Mesenchymal stem cell (in vitro differentiated cells and primary cell): Measurements from ENCODE around the gene PSMB8.
A peak's percentile ranks its signal among the peaks of the same experiment; 100 is the strongest.

Source experiments
- DNase-seq: peaks from one replicate; pipeline ENCODE4 v3.0.0-alpha.2; 2013
- H2AFZ ChIP-seq: one replicate; pipeline ENCODE4 v1.6.1; 2013; ENCODE audit warnings: low read depth, mild to moderate bottlenecking, control low read depth, inconsistent platforms, low read length, moderate library complexity
- H2AK5ac ChIP-seq: 2 replicates; pipeline ENCODE4 v1.6.1; 2013; ENCODE audit warnings: low read length, moderate library complexity, mild to moderate bottlenecking, inconsistent platforms; ENCODE audit not compliant: severe bottlenecking
- H2BK120ac ChIP-seq: one replicate; pipeline ENCODE4 v1.6.1; 2013; ENCODE audit warnings: low read depth, mild to moderate bottlenecking, inconsistent platforms, low read length, moderate library complexity
- H2BK12ac ChIP-seq, 2 experiments: one replicate each; pipeline ENCODE4 v1.6.1; 2013; ENCODE audit warnings: inconsistent platforms in 2 of 2, low read length in 2 of 2, mild to moderate bottlenecking in 2 of 2, moderate library complexity in 2 of 2, control low read depth in 1 of 2
- H2BK15ac ChIP-seq: one replicate; pipeline ENCODE4 v1.6.1; 2013; ENCODE audit warnings: mild to moderate bottlenecking, low read depth, inconsistent platforms; ENCODE audit not compliant: poor library complexity, severe bottlenecking
- H2BK5ac ChIP-seq: 2 replicates; pipeline ENCODE4 v1.6.1; 2013; ENCODE audit warnings: low read depth, mild to moderate bottlenecking, low read length, control low read depth, inconsistent platforms; ENCODE audit not compliant: poor library complexity, severe bottlenecking
- H3K14ac ChIP-seq, 2 experiments: one replicate each; pipeline ENCODE4 v1.6.1; 2013; ENCODE audit warnings: inconsistent platforms in 2 of 2, low read length in 2 of 2, control low read depth in 1 of 2, mild to moderate bottlenecking in 1 of 2, moderate library complexity in 1 of 2
- H3K18ac ChIP-seq, 2 experiments: one replicate each; pipeline ENCODE4 v1.6.1; 2013; ENCODE audit warnings: inconsistent platforms in 2 of 2, low read length in 2 of 2, control low read depth in 1 of 2, low read depth in 1 of 2, mild to moderate bottlenecking in 1 of 2
- H3K23ac ChIP-seq, 2 experiments: one replicate each; pipeline ENCODE4 v1.6.1; 2013; ENCODE audit warnings: inconsistent platforms in 2 of 2, low read length in 2 of 2, mild to moderate bottlenecking in 2 of 2, moderate library complexity in 2 of 2, control low read depth in 1 of 2
- H3K27ac ChIP-seq: 2 replicates; pipeline ENCODE4 v1.5.1; 2013; ENCODE audit warnings: mild to moderate bottlenecking, moderate library complexity, low read length, control low read depth, inconsistent platforms; ENCODE audit not compliant: poor library complexity, severe bottlenecking
- H3K27me3 ChIP-seq, 2 experiments: 2 replicates each; pipeline versions ENCODE4 v1.6.1 to v1.7.0; 2013; ENCODE audit warnings: low read length in 2 of 2, mild to moderate bottlenecking in 2 of 2, moderate library complexity in 2 of 2, control low read depth in 1 of 2, inconsistent platforms in 1 of 2; ENCODE audit not compliant: control insufficient read depth in 1 of 2, insufficient read depth in 1 of 2
- H3K36me3 ChIP-seq, 2 experiments: 2 replicates each; pipeline versions ENCODE4 v1.6.1 to v1.7.0; 2013; ENCODE audit warnings: low read length in 2 of 2, control low read depth in 1 of 2, inconsistent platforms in 1 of 2, low read depth in 1 of 2, mild to moderate bottlenecking in 1 of 2; ENCODE audit not compliant: insufficient read depth in 2 of 2, control insufficient read depth in 1 of 2
- H3K4ac ChIP-seq, 2 experiments: one replicate each; pipeline ENCODE4 v1.6.1; 2013; ENCODE audit warnings: inconsistent platforms in 2 of 2, low read length in 2 of 2, mild to moderate bottlenecking in 2 of 2, moderate library complexity in 2 of 2, control low read depth in 1 of 2, low read depth in 1 of 2
- H3K4me1 ChIP-seq: 2 replicates; pipeline ENCODE4 v1.6.1; 2013; ENCODE audit warnings: low read depth, low read length, control low read depth; ENCODE audit not compliant: control insufficient read depth, insufficient read depth
- H3K4me2 ChIP-seq: 2 replicates; pipeline ENCODE4 v1.6.1; 2013; ENCODE audit warnings: low read length, mild to moderate bottlenecking, inconsistent platforms; ENCODE audit not compliant: poor library complexity, severe bottlenecking
- H3K4me3 ChIP-seq, 2 experiments: 2 replicates each; pipeline versions ENCODE4 v1.5.1 to v1.7.0; 2013; ENCODE audit warnings: low read length in 2 of 2, mild to moderate bottlenecking in 2 of 2, control low read depth in 1 of 2, low read depth in 1 of 2; ENCODE audit not compliant: insufficient read depth in 1 of 2
- H3K79me1 ChIP-seq: replicated peaks from 2 replicates; pipeline ENCODE4 v1.6.1; 2013; ENCODE audit warnings: mild to moderate bottlenecking, control low read depth, low read length, inconsistent platforms; ENCODE audit not compliant: poor library complexity, severe bottlenecking
- H3K9ac ChIP-seq: 2 replicates; pipeline ENCODE4 v1.7.0; 2013; ENCODE audit warnings: mild to moderate bottlenecking, low read length, moderate library complexity
- H3K9me3 ChIP-seq: 2 replicates; pipeline ENCODE4 v1.7.0; 2013; ENCODE audit warnings: mild to moderate bottlenecking, low read length; ENCODE audit not compliant: control insufficient read depth
- H4K8ac ChIP-seq: one replicate; pipeline ENCODE4 v1.6.1; 2013; ENCODE audit warnings: inconsistent platforms, mild to moderate bottlenecking, low read length, moderate library complexity
- H4K91ac ChIP-seq: one replicate; pipeline ENCODE4 v1.6.1; 2013; ENCODE audit warnings: mild to moderate bottlenecking, low read length, inconsistent platforms
- WGBS: methylation state at CpG from one replicate; pipeline ENCODE4 v1.1.7; 2013; ENCODE audit warnings: mixed read lengths; 5-methylcytosine and 5-hydroxymethylcytosine counted together

PSMB8 gene

GRCh38 chr6:32799740-32800139 lies 44.1 kb downstream of the PSMB8 start:
- H4K8ac ChIP-seq = no peak overlapping the region
- H3K14ac ChIP-seq = no peak overlapping the region
- no peak overlapping the region for H4K91ac ChIP-seq
- H2BK12ac ChIP-seq = no peak overlapping the region
- no peak overlapping the region for H3K4me2 ChIP-seq
- no peak overlapping the region for H2BK120ac ChIP-seq
- no peak overlapping the region for H2BK15ac ChIP-seq
- H3K9me3 ChIP-seq = no peaks in the 10 kb centered on the region
- H3K27ac ChIP-seq = no peak overlapping the region
- H3K9ac ChIP-seq = no peak overlapping the region
- H3K18ac ChIP-seq = no peak overlapping the region
- no peak overlapping the region for H3K23ac ChIP-seq
- no peak for DNase-seq
- H3K27me3 ChIP-seq = peaks cover 39 to 70% of the 10 kb centered on the region in 2 experiments
- H2BK5ac ChIP-seq = no peak overlapping the region
- no peak overlapping the region for H3K4me3 ChIP-seq
- H3K79me1 ChIP-seq = no peaks in the 10 kb centered on the region
- no peak overlapping the region for H2AK5ac ChIP-seq
- H3K4me1 ChIP-seq = peaks cover 1% of the 10 kb centered on the region
- no peak overlapping the region for H3K4ac ChIP-seq
- 88% methylated on average over 2 of the region's 3 CpGs for WGBS
- no peaks in the 10 kb centered on the region for H3K36me3 ChIP-seq
- no peak overlapping the region for H2AFZ ChIP-seq

- no peak overlapping the region for H3K4me2 ChIP-seq
- no peak overlapping the region for H4K8ac ChIP-seq
- H3K9me3 ChIP-seq = no peaks in the 10 kb centered on the region
- peaks cover 45 to 70% of the 10 kb centered on the region in 2 experiments for H3K27me3 ChIP-seq
- no peak overlapping the region for H2BK15ac ChIP-seq
- no peak overlapping the region for H3K9ac ChIP-seq
- H2BK5ac ChIP-seq = no peak overlapping the region
- H2BK12ac ChIP-seq = no peak overlapping the region
- H3K4me1 ChIP-seq = peaks cover 1% of the 10 kb centered on the region
- H3K79me1 ChIP-seq = no peaks in the 10 kb centered on the region
- no peak for DNase-seq
- H3K36me3 ChIP-seq = no peaks in the 10 kb centered on the region
- 66% methylated on average over 2 of the region's 3 CpGs for WGBS
- H4K91ac ChIP-seq = no peak overlapping the region
- H2BK120ac ChIP-seq = no peak overlapping the region
- no peak overlapping the region for H3K4ac ChIP-seq
- no peak overlapping the region for H3K4me3 ChIP-seq
- H2AK5ac ChIP-seq = no peak overlapping the region
- no peak overlapping the region for H2AFZ ChIP-seq
- H3K23ac ChIP-seq = no peak overlapping the region
- no peak overlapping the region for H3K18ac ChIP-seq
- no peak overlapping the region for H3K27ac ChIP-seq
- H3K14ac ChIP-seq = no peak overlapping the region
Measured at GRCh38 chr6:32799168-32799567, 44.7 kb downstream of the PSMB8 start.

GRCh38 chr6:32796848-32797776 lies 46.7 kb downstream of the PSMB8 start:
- no peaks in the 10 kb centered on the region for H3K79me1 ChIP-seq
- peaks cover 1% of the 10 kb centered on the region for H3K4me1 ChIP-seq
- H3K9me3 ChIP-seq = no peaks in the 10 kb centered on the region
- H3K4ac ChIP-seq = no peak overlapping the region
- no peak overlapping the region for H3K27ac ChIP-seq
- peak overlapping the region; percentile 80 for H3K9ac ChIP-seq
- H2BK12ac ChIP-seq = no peak overlapping the region
- H2BK5ac ChIP-seq = no peak overlapping the region
- no peak overlapping the region for H2AK5ac ChIP-seq
- peak overlapping the region; percentile 36 for H2AFZ ChIP-seq
- no peak overlapping the region for H3K18ac ChIP-seq
- no peak overlapping the region for H2BK120ac ChIP-seq
- no peaks in the 10 kb centered on the region for H3K36me3 ChIP-seq
- no peak overlapping the region for H3K23ac ChIP-seq
- H2BK15ac ChIP-seq = no peak overlapping the region
- no peak overlapping the region for H3K14ac ChIP-seq
- peak overlapping the region; percentile 81 for H3K4me2 ChIP-seq
- H3K4me3 ChIP-seq = peak overlapping the region in 1 of 2 experiments; percentile 58
- DNase-seq = peak; percentile 66
- WGBS = 12% methylated on average over 27 of the region's 30 CpGs
- no peak overlapping the region for H4K91ac ChIP-seq
- peak overlapping the region; percentile 77 for H4K8ac ChIP-seq
- peaks cover 61 to 71% of the 10 kb centered on the region in 2 experiments for H3K27me3 ChIP-seq

- Histone ChIP-seq H3K27me3 (peaks cover 62 to 74% of the 10 kb centered on the region in 2 experiments), H2BK15ac (no peak overlapping the region), H3K4me3 (no peak overlapping the region), H3K9ac (no peak overlapping the region), H4K8ac (no peak overlapping the region), H2AFZ (no peak overlapping the region), H3K23ac (no peak overlapping the region), H3K4ac (no peak overlapping the region), H3K4me2 (no peak overlapping the region), H3K18ac (no peak overlapping the region), H2BK12ac (no peak overlapping the region), H3K14ac (no peak overlapping the region), H3K9me3 (no peaks in the 10 kb centered on the region), H3K79me1 (no peaks in the 10 kb centered on the region), H3K27ac (no peak overlapping the region), H2BK120ac (no peak overlapping the region), H3K4me1 (peaks cover 1% of the 10 kb centered on the region), H2AK5ac (no peak overlapping the region), H2BK5ac (no peak overlapping the region), H4K91ac (no peak overlapping the region), H3K36me3 (no peaks in the 10 kb centered on the region)
- WGBS = 97% methylated on average over 2 of the region's 2 CpGs
- DNase-seq = no peak
Measured at GRCh38 chr6:32794510-32794909, 49.3 kb downstream of the PSMB8 start.
